Dermis blood vessel endothelial cell (primary cell): ENCODE results near the gene ZNF792. TPM values are rescaled to one million over a fixed set of nuclear protein-coding genes. Genes with fewer than 3 reads are reported as not detected.
"Not testable (repeated sequence)": the region's sequence is repeated elsewhere in the genome, so short reads cannot be mapped to it uniquely, and the experiment has no call there.

Experiments
- DNase-seq: peaks from one replicate; pipeline ENCODE4 v3.0.0; 2010
- total RNA-seq: library from RNA; depleted of rRNA; stranded (reverse); fragments of >200 nt; gene quantifications from 2 replicates; pipeline ENCODE4 v1.2.3, GENCODE V29; 2014

The ZNF792 gene
- total RNA-seq, 1 donor from 2014 or later, result 57.2 TPM

DNA sequence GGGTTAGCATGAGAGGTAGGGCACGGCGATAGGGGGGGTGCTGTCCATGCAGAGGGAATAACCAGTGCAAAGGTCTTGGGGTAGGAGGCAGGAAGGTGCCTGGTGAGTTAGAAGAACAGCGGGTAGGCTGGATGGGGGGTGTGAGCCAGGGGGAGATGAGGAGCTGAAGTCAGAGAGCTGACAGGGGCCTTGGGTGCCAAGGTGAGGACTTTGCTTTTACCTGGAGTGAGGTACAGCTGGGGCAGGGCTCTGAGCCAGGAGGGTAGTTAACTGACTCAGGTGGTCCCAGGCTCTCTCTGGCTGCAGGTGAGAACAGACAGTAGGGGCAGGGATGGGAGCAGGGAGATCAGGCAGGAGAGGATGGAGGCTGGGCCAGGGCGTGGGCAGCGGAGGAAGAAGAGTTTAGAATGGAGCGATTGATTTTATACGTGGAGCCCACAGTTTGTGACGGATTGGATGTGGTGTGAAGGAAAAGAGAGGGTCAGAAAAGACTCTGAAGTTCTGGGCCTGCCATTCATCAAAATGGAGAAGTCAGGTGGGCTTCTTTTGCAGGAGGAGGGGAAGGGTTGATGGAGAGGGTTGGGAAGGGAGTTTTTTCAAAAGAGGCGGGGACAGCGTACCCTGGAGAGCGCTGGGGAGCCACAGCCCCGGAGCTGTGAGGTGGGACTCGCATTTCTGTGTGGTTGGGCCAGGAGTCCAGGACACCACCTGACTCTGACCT is 34.9 kb upstream of the ZNF792 start:
- DNase-seq, result no peak

DNA sequence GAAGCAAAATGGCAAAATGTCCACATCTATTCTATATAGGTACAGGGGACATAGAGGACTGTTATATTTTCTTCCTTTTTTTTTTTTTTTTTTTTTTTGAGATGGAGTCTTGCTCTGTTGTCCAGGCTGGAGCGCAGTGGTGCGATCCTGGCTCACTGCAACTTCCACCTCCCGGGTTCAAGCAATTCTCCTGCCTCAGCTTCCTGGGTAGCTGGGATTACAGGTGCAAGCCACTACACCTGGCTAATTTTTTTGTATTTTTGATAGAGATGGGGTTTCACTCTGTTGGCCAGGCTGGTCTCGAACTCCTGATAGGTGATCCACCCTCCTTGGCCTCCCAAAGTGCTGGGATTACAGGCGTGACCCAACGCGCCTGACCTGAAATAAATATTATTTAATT is 34.2 kb upstream of the ZNF792 start:
- DNase-seq, result not testable (repeated sequence)

- peak; percentile 50 for DNase-seq
These were observed 33.1 kb upstream of the ZNF792 start for GRCh38 chr19:34997071-34997617.

DNA sequence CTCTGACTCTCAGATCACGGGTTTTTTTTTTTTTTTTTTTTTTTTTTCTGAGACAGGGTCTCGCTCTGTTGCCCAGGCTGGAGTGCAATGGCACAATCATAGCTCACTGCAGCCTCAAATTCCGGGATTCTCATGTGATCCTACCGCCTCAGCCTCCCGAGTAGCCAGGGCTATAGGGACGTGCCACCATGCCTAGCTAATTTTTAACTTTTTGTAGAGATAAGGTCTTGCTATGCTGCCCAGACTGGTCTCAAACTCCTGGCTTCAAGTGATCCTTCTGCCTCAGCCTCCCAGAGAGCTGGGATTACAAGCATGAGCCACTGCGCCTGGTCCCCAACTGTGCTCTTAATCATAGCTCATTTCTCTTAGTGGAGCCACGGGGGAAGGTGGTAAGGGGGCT is 31.5 kb upstream of the ZNF792 start:
- DNase-seq, result no peak

DNA sequence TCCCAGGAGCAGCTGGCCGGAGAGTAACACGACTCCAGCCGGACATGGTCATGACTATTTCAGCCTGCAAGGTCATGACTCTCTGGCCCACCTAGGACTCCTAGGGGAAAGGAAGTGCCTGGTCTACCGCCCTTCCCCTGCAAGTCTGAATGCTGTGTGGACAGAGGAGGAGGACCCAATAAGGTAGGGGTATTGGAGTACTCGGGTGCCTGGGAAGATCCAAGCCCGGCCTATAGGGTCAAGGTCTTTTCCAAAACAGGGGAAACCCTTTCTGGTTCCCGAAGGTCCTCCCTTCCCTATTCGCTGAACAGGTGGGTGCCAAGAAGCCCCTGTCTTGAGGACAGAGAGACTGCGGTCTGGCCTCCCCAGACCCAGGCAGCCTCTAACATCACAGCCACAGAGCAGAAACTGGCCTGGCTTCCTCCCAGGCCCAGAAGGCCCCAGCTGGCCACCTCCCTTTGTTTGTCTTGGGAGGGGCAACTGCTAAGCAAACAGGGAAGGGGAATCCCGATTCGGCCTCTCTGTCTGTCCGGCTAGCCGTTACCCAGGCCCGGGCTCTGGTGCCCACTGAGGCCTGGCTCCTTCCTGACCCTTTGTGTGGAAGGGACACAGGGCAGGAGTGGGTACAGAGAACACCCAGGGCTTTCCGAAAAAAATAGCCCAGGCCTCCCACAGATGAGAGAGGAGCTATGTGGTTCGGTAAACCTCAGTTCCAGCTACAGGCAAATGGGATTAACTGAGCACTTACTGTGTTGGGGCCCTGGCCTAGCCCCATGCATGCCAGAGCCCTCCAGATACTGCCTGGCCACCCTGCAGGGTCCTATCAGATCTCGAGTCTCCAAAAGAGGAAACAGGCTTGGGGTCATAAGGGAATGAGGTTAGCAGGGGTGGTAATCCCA is 30.9 kb upstream of the ZNF792 start:
- DNase-seq, result peak; percentile 71

- DNase-seq, result no peak
These were observed 30.2 kb upstream of the ZNF792 start for GRCh38 chr19:34994286-34994642.

DNA sequence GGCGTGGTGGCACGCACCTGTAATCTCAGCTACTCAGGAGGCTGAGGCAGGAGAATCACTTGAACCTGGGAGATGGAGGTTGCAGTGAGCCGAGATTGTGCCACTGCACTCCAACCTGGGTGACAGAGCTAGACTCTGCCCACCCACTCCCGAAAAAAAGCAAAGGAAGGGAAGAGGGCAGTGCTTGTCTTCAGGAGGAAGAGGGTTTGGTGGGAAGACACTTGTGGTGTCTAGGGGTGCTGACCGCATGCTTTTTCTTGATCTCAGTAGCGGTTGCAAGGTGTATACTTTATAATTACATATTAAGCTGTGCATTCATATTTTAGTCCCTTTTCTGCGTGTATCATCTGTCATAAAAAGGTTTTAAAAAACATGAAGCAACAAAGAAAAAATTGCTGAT is 28.6 kb upstream of the ZNF792 start:
- not testable (repeated sequence) for DNase-seq

GRCh38 chr19:34991542-34992333 is 27.7 kb upstream of the ZNF792 start:
- no peak for DNase-seq

DNA sequence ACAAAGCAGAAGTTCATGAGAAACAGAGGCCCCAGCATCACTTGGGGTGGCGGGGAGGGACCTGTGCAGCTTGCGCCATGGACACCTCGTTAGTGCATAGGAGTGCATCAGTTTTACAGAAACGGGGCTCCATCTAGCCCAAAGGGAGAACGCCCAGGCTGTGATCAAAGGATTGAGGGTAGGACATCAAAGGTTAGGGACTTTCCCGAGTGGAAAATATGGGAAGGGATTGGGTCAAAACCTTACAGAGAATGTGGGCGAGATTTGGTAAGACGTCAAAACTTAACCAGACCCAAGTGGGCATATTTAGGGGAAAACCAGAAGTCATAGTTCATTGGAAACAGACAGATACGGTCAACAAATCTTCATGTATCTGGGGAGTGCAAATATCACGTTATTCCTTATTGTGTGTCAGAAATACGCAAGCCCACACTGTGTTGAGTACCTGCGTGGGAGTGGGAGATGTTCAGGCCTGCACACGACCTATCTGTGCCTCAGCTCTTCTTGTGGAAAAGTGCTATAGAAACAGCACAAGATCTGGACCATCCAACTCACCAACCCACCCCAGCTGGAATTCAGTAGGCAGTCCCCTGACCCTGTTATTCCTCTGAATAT is 26.7 kb upstream of the ZNF792 start:
- DNase-seq, result no peak

- no peak for DNase-seq
These were observed 25.3 kb upstream of the ZNF792 start for GRCh38 chr19:34989298-34989697.

DNA sequence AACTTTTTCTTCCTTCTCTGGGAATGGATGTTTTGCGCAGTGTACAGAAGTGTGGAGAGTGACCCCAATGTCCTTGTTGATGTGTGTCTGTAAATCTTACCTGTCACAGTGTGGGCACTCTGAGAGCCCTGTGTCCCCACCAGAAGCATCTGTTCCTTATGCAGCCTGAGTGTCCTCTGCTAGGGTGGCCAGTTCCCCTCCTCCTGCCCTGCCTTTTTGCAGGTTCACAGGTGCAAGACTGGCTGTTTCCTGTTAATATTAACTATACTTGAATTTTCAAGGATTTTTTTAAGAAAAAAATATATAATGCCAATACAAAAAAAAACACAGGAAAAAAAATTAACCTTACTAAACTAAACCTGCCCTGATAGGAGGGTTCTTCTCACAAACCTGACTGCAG is 24.1 kb upstream of the ZNF792 start:
- DNase-seq, result no peak

GRCh38 chr19:34985249-34986022 is 21.4 kb upstream of the ZNF792 start:
- DNase-seq, result peak; percentile 90

GRCh38 chr19:34984287-34984686 is 20.3 kb upstream of the ZNF792 start:
- no peak for DNase-seq

DNA sequence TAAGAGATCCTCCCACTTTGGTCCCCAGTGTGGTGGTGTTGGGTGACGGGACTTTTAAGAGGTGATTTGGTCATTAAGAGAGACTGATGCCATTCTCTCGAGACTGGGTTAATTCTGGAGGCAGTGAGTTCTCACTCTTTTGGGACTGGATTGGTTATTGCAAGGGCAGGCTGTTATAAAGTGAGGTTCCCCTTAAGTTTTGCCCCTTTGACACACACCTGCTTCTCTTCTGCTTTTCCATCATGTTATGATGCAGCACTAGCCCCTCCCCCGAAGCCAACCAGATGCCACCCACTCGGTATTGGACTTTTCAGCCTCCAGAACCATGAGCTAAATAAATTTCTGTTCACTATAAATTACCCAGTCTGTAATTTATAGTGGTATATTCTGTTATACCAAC is 19.8 kb upstream of the ZNF792 start:
- no peak for DNase-seq

- DNase-seq, result no peak
These were observed 18.2 kb upstream of the ZNF792 start for GRCh38 chr19:34982275-34982674.

GRCh38 chr19:34979819-34980640 is 16.0 kb upstream of the ZNF792 start:
- no peak for DNase-seq

- no peak for DNase-seq
These were observed 12.6 kb upstream of the ZNF792 start for GRCh38 chr19:34976611-34977010.

- DNase-seq, result no peak
These were observed 11.0 kb upstream of the ZNF792 start for GRCh38 chr19:34975056-34975455.

DNA sequence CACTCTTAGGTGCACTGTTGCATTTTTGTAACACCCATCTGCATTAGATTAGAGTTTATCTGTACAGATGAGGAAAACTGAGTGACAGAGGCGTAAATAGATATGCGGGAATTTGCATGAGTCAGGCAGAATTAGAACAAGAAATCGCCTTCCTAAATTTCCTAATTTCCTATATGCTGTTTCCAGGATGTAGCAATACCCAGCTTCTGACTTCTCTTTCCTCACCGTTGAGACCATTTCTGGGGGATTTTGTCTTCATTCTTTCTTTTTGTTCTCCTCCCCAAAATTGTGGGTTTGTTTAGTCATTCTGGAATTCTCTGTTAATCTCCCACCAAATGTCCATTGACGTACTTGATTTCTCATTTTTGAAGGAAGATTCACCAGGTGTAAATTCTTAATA is 10.6 kb upstream of the ZNF792 start:
- no peak for DNase-seq

DNA sequence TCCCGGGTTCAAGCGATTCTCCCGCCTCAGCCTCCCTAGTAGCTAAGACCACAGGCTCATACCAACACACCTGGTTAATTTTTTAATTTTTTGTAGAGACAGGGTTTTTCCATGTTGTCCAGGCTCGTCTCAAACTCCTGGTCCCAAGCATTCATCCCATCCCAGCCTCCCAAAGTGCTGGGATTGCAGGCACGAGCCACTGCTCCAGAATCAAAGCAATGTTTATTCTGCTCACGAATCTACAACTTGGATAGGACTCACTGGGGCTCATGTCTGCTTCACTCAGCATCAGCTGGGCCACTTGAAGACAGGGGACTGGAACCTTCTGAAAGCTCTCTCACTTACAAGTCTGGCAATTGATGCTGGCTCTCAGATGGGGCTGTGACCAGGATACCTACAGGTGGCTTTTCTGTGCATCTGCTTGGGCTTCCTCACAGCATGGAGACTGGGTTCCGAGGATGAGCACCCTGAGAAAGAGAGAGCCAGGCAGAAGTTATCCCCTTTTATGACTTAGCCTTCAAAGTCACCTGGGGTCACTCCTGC is 8.2 kb upstream of the ZNF792 start:
- DNase-seq, result no peak
